T follicular helper cell (primary cell): ENCODE results near the gene RUNX2.

ENCODE experiments used
- DNase-seq: peaks from one replicate; pipeline ENCODE4 v3.0.0-alpha.2; 2020; ENCODE audit warnings: low read depth

Gene RUNX2

DNA sequence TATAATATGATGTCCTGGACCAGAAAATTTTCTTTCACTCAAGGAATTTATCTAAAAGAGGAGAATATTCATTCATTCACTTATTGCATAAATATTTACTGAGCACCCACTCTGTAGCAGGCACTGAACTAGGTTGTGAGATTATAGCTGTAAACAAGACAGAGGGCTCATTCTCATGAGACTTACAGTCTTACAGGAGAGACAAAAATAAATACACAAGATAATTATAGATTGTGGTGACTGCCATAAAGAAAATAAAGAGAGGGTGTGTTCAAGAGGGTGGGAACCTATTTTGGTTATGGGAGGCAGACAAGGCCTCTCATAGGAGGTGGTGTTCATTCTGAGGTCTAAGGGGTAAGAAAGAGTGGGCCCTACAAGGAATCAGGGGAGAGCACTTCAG, 159.5 kb downstream of the RUNX2 start:
- DNase-seq = no peak

DNA sequence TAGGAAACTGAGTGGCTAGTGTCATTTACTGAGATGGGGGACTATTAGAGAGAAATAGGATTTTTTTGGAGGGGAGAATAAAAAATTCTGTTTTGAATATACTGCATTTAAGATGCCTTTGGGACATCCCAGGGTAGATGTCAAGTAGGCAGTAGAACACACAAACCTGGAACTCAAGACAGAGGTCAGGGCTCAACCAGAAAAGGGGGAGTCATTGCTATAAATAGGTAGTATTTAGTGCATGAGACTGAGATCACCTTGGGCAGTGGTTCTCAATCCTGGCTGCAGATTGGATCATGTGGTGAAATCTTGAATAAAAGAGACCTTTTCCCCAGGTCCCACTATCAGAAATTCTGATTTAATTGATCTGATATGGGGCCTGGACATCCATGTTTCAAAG, 160.1 kb downstream of the RUNX2 start:
- DNase-seq = no peak

DNA sequence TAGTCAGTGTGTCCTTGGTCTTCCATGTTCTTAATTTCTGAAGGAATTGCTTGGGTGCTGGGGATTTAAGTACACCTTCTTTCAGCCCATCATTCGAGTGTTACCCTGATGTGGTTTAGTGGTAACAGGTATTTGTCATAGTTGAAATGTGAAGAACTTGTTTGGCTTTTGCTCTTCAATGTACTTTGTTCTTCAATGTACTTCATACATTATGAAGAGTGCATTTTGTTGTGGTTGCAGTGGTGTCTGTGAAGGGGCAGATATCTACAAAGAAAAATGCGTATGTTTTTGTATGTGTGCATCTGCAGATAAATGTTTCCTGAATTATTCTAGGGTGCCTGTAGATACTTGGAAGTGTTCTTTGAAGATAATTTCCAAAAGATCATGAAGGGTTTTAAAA, 160.8 kb downstream of the RUNX2 start:
- no peak for DNase-seq

DNA sequence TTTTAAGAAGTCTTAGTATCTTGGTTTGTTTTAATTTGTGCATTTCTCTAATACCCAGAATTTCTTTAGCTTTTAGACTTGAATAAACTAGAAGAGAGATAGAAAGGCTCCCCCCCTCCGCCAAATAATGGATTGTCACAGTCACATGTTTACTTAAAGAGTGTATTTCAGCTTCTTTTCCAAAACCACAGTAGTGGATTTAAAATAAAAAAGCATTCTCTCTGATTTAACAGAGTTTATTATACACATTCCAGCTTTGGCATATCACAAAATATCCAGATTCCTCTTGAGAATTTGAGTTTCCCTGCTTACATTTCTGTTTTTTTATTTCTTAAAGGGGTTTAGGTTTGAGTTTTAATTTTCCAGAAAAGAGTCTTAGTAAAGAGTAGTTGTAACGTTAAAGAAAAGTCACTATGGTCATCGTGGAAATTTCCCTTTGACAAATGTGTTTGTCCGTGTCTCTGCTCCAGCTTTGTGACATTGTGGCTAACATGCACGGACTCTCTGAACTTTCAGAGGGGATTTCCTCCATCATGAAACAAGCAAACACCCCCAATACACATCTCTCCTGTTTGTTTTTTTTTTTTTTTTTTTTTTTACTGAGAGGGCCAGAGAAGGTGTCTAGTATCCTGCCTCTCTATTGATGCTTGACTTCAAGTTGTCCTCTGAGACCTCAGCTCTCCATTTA, 163.1 kb downstream of the RUNX2 start:
- no peak for DNase-seq

DNA sequence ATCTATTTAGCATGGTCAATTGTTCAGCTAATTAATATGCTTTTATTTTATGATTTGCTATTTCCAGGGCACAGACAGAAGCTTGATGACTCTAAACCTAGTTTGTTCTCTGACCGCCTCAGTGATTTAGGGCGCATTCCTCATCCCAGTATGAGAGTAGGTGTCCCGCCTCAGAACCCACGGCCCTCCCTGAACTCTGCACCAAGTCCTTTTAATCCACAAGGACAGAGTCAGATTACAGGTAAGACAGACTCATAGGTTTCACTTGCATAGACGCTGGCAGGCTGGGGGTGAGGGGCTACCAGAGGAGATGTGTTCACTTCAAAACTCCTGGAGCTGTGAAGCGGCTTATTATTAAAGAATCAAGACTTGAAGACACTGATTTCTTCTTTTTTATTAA, 163.7 kb downstream of the RUNX2 start:
- no peak for DNase-seq

DNA sequence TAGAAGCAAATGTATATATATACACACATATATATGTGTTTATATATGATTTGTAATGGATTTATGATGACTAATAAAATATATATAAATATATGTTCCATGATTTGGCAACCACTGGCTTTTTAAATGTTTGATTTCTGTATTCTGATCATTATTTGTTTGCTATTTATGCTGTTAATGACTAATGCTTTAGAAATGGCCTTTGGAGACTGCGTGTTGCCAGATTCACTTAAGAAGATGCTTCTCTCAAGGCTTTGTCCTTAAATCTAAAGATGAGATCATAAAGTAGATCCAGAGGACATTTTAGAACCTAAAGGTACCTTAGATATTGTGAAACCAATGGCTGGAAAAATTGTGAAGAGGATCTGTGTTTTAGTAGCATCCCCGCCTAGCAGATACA, 165.6 kb downstream of the RUNX2 start:
- no peak for DNase-seq

DNA sequence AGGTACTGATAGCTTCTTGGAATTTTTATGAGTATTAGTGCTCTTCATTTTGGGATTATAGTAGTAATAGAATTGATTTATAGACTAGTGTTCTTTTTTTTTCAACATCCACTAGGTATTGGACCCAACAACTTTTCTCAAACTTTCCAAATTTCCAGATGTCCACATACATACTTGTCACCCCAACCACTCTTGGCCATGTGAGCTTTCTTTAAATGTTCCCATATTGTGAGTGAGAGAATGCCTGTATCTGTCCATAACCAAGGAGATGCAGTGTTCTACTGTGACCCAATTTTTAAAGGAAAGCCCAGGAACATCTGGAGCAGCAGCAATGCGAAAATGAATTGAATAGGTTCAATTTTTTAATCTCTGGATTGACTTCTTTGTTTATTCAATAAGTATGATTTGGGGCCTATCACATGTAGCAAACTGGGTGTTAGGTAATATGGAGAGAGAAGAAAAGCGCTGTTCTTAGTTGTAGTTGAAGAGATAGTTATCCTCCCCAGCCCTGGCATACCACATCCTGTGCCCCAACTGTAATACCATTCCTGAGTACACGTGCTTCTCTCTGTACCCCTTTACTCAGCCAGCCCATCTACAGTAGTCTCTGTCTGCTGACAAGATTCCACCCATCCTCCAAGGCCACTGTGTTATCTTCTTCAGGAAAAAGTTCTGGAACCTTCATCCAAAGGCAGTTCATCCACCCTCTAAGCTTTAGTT, 166.4 kb downstream of the RUNX2 start:
- DNase-seq = no peak

DNA sequence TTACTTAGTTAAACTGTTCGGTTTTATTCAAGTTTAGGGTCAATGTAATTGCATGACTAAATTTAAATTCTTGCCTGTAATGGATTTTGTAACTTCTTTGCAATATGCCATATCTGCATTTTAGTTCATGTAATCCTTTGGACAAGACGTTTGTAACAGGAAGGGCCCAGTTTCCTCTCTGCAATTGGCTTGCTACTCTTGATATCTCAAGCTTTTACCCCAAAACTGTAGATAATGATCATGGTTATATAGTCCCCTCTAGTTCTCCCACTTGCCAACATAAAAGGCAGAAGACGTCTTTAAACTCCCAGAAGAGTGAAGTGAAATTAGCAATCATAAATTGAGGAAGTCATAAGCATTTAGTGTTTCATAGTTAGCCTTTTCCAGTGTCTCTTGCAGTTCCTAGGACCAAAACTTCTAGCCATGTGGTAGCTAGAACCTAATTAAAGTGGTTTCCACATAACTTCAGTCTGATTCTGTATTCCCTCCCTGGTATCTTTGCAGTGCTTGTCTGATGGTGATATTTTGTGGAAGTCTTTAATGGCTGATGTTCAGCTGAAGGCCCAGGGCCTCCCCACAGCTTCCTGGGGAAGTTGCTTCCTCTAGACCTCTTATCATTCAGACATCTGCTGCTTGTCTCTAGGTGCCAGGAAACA, 167.4 kb downstream of the RUNX2 start:
- DNase-seq = no peak

DNA sequence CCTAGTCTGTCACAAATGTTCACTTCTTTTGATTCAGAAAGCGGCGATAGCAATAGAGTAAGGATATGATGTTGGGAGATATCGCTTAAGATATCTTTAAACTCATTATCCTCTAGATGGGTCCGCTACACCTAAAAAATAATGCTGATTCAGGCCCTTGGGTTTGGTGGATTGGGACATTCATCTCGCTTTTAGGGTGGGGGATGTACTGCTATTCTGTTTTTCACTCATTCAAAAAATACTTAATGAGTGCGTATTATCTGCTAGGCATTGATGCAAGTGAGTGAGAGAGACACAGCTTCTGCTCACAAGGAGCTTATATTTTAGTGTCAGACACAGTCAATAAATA, 167.9 kb downstream of the RUNX2 start:
- no peak for DNase-seq

DNA sequence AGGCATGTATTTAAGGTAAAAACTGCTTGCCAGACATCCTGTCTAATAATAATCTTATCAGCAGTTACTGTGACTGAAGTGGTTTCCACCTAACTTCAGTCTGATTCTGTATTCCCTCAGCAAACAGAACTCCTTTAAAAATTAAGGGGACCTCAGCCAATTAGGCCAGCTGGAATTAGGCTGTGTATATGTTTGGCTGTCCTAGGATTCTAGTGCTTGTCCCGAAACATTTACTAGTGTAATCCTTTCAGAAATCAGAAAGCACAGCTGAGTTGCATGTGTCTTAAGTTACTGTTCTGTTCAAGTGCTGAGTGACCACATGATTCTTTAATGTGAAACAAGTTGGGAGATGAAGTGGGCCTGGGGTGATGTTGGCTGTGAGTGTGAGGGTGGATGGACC, 170.5 kb downstream of the RUNX2 start:
- DNase-seq = no peak

DNA sequence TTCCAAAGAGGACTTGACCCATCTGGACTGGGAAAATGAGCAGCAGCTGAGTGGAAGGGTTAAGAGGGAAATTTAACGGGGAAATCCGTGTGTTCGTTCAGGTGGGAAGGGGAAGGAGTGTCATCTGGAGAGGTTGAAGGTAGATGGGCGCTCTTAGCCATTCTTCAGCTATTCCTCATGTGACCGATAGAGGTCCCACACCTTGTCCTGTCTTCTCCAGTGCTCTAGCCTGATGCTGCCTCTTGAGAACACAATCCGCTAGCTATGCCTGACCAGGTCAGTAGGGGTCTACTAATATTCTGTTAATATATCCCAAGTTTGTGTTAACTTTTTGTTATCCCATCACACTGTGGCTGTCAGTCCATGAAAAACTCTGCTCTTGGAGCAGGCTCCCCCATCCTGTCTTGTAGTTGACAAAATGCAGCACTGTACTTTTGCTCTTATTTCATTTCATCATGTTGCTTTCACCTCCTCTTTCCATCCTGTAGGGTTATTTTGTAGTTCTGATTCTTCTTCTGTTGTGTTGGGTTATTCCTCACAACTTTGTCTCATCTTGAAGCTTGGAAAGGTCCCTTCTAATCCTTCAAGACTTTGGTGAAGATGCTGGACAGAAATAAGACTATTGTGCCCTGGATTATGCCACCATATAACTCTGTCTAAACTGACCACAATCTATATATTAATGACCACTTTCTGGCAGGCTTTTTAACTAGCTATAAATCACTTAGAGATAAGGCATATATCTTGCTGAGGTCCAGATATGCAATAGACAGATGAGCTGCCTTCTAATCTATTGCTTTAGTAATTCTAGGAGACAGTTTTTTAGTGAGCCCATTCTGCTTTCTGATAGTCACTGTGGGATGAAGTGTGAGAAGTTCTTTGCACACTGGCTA, 173.0 kb downstream of the RUNX2 start:
- DNase-seq = no peak

DNA sequence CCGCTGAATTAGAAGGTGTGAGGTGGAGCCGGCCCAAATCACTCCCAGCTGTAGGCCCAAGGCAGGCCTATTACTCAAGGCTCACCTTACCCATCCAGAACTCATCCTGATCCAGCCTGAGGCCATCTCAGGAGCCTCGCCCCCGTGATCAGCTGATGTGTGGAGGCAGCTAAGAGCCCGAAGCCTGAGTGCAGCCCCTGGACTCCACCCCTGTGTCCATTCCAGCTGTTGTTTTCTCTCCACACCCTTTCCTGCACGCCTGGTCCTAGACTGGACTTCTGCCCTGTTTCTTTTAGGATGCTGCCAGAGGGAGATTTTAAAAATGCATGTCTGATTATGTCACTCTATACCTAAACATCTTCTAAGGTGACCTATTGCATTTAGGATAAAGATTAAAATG, 174.3 kb downstream of the RUNX2 start:
- DNase-seq = no peak

DNA sequence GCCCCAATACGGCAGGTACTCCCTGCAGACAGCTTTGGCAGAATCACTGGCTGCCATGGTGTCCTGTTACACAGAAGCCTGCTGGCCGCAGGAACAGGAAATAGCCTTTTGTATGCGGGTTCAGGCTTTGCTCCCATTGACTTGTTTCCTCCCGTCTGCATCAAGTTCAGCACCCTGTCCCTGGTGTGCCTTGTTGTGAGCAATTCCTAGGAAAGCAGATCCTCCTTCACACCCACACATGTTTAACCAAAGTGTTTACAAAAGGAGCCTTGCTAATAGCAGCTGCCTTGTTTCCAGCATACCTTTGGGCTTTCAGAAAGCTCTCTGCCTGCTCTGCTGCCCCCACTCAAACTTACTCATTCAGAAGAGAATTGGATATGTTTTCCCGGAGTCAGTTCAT, 176.8 kb downstream of the RUNX2 start:
- no peak for DNase-seq

DNA sequence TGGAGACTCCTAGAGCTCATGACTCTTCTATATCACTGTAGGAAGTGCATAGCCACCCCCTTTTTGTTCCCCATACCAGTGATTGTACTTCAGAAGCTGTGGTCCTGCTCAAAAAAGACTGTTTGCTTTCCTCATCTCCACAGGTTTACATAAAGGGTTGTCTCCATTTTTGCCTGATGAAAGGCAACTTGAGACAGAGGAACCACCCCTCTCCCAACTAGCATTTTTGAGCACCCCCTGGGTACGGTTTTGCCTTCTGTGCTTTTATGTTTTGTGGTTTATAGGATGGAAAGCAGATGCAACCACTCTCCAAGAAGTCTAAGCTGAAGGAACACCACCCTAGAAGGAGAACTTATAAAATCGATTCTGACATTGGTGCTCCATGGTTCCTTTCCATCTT, 177.3 kb downstream of the RUNX2 start:
- no peak for DNase-seq

DNA sequence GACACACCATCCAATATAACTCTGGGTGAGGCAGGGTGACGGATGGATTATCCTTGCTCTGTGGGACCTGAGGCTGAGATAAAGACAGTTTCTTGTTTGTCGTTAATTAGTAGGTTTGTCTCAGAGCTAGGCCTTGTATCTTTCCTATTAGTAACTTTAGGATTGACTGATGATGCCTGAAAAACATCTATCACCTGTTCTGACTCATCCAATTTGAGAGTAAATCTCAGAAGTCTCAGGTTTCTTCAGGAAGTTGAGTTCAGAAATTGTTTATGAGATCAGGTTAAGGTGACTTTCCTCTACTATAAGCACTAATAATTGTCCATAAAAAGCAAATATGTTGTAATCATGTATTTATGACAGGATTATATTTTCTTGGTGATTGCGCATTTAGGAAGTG, 179.1 kb downstream of the RUNX2 start:
- DNase-seq = no peak

DNA sequence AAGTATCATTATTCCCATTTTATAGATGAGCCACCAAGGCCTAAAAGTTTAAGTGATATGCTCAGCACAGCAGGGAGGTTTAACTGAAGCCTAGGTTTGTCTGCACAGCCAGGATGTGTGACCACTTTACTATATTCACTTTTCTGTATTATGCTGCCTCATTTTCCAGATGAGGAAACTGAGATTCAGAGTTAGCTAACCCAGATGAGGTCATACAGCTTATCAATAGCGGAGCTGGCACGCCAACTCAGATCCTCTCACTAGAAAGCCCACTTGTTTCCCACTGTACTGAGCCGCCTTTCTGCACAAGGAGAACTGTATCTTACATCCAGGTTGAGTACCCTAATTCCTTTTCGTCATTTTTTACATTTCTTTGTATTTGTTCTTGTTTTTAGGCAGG, 181.3 kb downstream of the RUNX2 start:
- no peak for DNase-seq

DNA sequence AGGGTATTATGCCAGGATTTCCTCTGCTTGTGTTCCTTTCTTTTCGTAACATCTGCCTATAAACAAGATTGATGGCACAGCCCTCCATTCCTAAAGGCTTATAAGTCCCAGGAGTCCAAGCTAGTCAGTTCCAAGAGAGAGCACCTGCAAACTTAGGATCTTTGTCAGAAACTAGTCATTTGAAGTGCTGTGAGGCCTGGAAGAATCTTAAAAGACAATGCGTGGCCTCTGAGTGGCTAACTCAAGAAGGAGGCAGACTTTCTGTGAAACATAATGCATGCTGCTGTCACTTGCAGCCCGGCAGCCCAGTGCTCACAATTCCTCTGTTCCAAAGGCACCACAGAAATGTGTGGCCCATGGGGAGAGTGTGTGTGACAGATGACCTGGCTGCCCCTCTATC, 184.6 kb downstream of the RUNX2 start:
- DNase-seq = no peak

DNA sequence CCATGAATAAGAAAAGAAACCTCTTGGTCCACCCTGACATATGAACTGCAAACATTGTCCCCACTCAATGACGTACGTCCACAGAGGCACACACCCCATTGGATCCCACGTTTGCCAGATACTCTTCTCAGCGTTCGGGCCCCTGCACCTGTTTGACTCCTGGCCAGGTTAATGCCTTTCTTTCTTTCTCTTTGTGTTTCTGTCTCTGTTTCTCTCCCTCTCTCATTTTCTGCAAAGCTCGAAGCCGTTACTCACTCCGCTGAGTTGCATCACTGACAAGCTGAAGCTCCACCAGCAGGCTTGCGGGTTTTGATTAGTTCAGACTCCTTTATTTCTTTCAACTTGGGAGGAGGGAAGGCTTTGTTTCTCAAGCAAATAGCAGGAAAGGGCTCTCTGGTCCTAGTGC, 185.1 kb downstream of the RUNX2 start:
- no peak for DNase-seq

DNA sequence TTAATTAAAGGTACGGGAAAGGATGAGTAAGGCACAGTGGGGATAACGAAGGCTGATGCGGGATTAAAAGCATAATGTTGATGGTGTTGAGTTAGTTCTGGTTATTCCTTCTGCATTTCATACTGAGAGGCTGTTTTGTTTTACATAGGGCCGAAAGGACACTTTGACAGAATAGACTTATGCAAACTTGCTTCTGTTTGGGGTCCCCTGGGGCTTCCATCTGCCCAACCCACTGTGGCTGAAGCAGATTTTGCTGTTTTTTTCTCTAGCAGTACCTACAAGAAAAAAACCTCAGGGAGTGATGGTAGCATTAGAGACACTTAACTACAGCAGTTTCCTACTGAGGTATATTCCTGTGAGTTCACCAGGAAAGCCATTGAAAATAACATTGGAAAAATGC, 185.7 kb downstream of the RUNX2 start:
- no peak for DNase-seq

DNA sequence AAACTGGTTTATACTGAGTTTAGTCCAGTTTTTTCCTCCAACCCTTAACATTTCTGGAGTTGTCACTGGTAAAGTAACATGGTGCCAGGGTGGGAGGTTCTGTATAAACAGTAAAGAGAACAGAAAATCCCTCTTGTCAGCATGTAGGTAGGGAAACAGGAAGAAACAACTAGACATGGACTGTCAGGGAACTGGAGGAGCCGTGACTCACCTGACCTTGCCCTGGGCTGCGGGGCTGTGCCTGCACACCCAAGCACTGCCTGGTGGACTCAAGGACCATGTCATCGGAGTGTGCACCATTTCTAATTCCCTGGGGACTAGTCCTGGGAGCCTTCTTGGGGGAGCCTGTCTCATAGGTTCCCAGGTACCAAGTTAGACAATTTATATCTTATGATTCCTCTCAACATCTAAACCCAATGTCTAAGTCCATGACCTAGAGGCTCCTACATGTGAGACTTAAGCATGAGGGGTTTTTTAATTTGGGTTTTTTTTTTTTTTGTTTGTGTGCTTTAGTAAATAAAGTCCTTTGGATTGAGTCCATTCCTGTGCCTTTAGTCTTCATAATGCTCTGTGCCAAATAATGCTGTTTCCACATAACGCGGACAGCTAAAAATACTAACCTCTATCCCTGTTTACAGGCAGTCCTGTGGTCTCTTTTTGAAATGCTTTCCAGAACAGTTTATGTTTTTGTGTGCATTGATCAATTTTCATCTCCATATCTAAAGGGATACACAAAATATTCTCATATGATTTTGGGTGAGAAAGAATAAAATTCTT, 186.5 kb downstream of the RUNX2 start:
- no peak for DNase-seq

DNA sequence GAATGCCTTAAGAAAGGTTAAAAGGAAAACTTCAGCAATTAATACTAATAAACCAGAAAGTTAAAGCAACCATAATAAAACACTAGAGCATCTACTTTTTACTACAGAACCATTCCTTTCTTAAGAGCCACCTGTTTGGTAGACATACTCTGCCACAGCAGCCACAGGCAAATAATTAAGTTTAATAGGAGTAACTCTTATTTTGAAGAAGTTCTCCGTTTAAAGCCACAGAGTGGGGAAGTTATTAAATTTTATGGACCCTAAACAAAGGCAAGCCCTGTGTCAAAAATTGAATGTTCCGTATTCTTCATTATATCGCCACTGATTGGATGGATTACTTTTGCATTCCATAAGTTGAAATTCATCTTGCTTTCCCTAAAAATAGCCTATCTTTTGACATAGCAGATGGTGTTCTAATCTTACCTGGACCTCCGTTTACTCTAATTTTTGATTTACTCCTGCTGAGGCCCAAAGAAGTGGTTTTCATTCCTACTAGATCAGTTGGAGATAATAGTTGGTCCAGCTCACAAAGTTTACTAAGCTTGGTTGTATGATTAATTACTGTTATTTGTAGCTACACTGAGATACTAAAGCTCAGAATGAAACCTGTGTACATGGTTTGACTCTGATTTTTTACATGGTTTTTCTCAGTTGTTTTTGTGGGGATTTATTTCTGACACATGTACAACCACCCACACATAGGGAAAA, 190.0 kb downstream of the RUNX2 start:
- DNase-seq = no peak
